H1 (cell line): ENCODE measurements around the gene VPS51. TPM values are rescaled to one million over a fixed set of nuclear protein-coding genes. Genes with fewer than 3 reads are reported as not detected.

Experiments
- CTCF ChIA-PET: fragments of 300-600 bp; sonication (Branson Sonifier 250); formaldehyde crosslinking; loops from one replicate; lab custom pipeline; 2021; ENCODE audit not compliant: partially characterized antibody; lab: Charles Lee
- POLR2A ChIA-PET: fragments of 300-600 bp; sonication (Branson Sonifier 250); formaldehyde crosslinking; loops from one replicate; lab custom pipeline; 2021; ENCODE audit warnings: inconsistent platforms; ENCODE audit not compliant: partially characterized antibody; lab: Charles Lee
- DNase-seq, 2 experiments: peaks; one replicate each; pipeline versions ENCODE4 v3.0.0 to v3.0.0-alpha.2; 2010 to 2022; ENCODE audit warnings: low spot score in 2 of 2, low read depth in 1 of 2, mixed read lengths in 1 of 2
- FAIRE-seq: peaks from 2 replicates; lab custom pipeline; 2011; peaks lifted over from hg19 to GRCh38; lab: Jason Lieb, UNC
- H2AFZ ChIP-seq: 2 replicates; pipeline ENCODE4 v1.8.1; 2012; ENCODE audit warnings: low read length, inconsistent platforms
- H2AK5ac ChIP-seq: 2 replicates; pipeline ENCODE4 v1.6.1; 2013; ENCODE audit warnings: low read depth, low read length
- H2BK120ac ChIP-seq: replicated peaks from 2 replicates; pipeline ENCODE3; 2013; ENCODE audit warnings: low read depth, low read length, inconsistent platforms
- H2BK12ac ChIP-seq: 2 replicates; pipeline ENCODE4 v1.6.1; 2013; ENCODE audit warnings: low read depth, low read length
- H2BK15ac ChIP-seq: 2 replicates; pipeline ENCODE4 v1.6.1; 2013; ENCODE audit warnings: low read length
- H2BK20ac ChIP-seq: 2 replicates; pipeline ENCODE4 v1.6.1; 2013; ENCODE audit warnings: low read length
- H2BK5ac ChIP-seq: 2 replicates; pipeline ENCODE4 v1.6.1; 2013; ENCODE audit warnings: low read depth, low read length
- H3K14ac ChIP-seq: 2 replicates; pipeline ENCODE4 v1.6.1; 2013; ENCODE audit warnings: inconsistent platforms; ENCODE audit not compliant: insufficient read length
- H3K18ac ChIP-seq: 2 replicates; pipeline ENCODE4 v1.6.1; 2013; ENCODE audit warnings: low read length; ENCODE audit errors: extremely low read depth
- H3K23ac ChIP-seq: 2 replicates; pipeline ENCODE4 v1.6.1; 2013; ENCODE audit warnings: inconsistent platforms; ENCODE audit not compliant: insufficient read length
- H3K23me2 ChIP-seq: 2 replicates; pipeline ENCODE4 v1.6.1; 2013; ENCODE audit warnings: low read depth, low read length
- H3K27ac ChIP-seq: 2 replicates; pipeline ENCODE4 v1.6.1; 2011; ENCODE audit warnings: low read depth, low read length, inconsistent platforms
- H3K27me3 ChIP-seq, 4 experiments: replicated peaks in 1 of 4; 1 replicate in 1 of 4; 2 replicates in 3 of 4; pipeline versions ENCODE4 v1.6.1 to v1.8.1; 2011 to 2013; ENCODE audit warnings: low read length in 3 of 4, mild to moderate bottlenecking in 3 of 4, inconsistent platforms in 2 of 4, mixed read lengths in 2 of 4, moderate library complexity in 1 of 4; ENCODE audit not compliant: control insufficient read depth in 3 of 4, insufficient read depth in 3 of 4; ENCODE audit errors: extremely low read depth in 1 of 4
- H3K36me3 ChIP-seq, 4 experiments: 2 replicates each; pipeline versions ENCODE4 v1.6.1 to v1.8.1; 2011 to 2013; ENCODE audit warnings: mild to moderate bottlenecking in 4 of 4, low read length in 3 of 4, moderate library complexity in 2 of 4, control low read depth in 1 of 4, inconsistent platforms in 1 of 4; ENCODE audit not compliant: insufficient read depth in 4 of 4, control insufficient read depth in 2 of 4
- H3K4ac ChIP-seq: replicated peaks from 2 replicates; pipeline ENCODE3; 2013; ENCODE audit warnings: low read length, low read depth, mixed read lengths, inconsistent platforms; ENCODE audit not compliant: insufficient read length
- H3K4me1 ChIP-seq, 4 experiments: replicated peaks in 1 of 4; 1 replicate in 1 of 4; 2 replicates in 3 of 4; pipeline versions ENCODE4 v1.6.1 to v1.8.1; 2011 to 2013; ENCODE audit warnings: low read length in 3 of 4, inconsistent platforms in 2 of 4, mixed read lengths in 1 of 4; ENCODE audit not compliant: insufficient read depth in 4 of 4, control insufficient read depth in 3 of 4
- H3K4me2 ChIP-seq, 2 experiments: 2 replicates each; pipeline versions ENCODE4 v1.6.1 to v1.8.1; 2011 to 2013; ENCODE audit warnings: low read depth in 2 of 2, low read length in 2 of 2, control low read depth in 1 of 2, inconsistent platforms in 1 of 2, mild to moderate bottlenecking in 1 of 2; ENCODE audit not compliant: insufficient read depth in 1 of 2
- H3K4me3 ChIP-seq, 4 experiments: fragments of 200-600, 300-600 bp in 1 of 4; sonication (generic), shearing (Covaris generic), sonication (Bioruptor Twin) in 1 of 4; 2 replicates each; pipeline versions ENCODE4 v1.5.1 to v1.8.1; 2011 to 2016; ENCODE audit warnings: low read length in 4 of 4, low read depth in 3 of 4, control low read depth in 2 of 4, inconsistent platforms in 2 of 4, mild to moderate bottlenecking in 2 of 4, mixed read lengths in 1 of 4, moderate library complexity in 1 of 4; ENCODE audit not compliant: insufficient read depth in 2 of 4; ENCODE audit errors: extremely low read depth in 1 of 4
- H3K56ac ChIP-seq: replicated peaks from 2 replicates; pipeline ENCODE3; 2013; ENCODE audit warnings: low read depth, mild to moderate bottlenecking, mixed read lengths, low read length, inconsistent platforms; ENCODE audit not compliant: insufficient read length
- H3K79me1 ChIP-seq: 2 replicates; pipeline ENCODE4 v1.6.1; 2013; ENCODE audit warnings: low read depth, low read length, control low read depth
- H3K79me2 ChIP-seq, 2 experiments: 2 replicates each; pipeline versions ENCODE4 v1.6.1 to v1.8.1; 2012 to 2013; ENCODE audit warnings: low read length in 2 of 2, mild to moderate bottlenecking in 2 of 2, inconsistent platforms in 1 of 2; ENCODE audit not compliant: insufficient read depth in 2 of 2, control insufficient read depth in 1 of 2
- H3K9ac ChIP-seq, 4 experiments: replicated peaks in 1 of 4; 1 replicate in 1 of 4; 2 replicates in 3 of 4; pipeline versions ENCODE4 v1.6.1 to v1.8.1; 2011 to 2013; ENCODE audit warnings: low read depth in 3 of 4, low read length in 3 of 4, control low read depth in 2 of 4, mild to moderate bottlenecking in 2 of 4, moderate library complexity in 2 of 4, inconsistent platforms in 1 of 4; ENCODE audit errors: extremely low read depth in 1 of 4
- H3K9me3 ChIP-seq, 2 experiments: 2 replicates each; pipeline versions ENCODE4 v1.6.1 to v1.8.1; 2012 to 2013; ENCODE audit warnings: mild to moderate bottlenecking in 2 of 2, moderate library complexity in 2 of 2, control low read depth in 1 of 2, inconsistent platforms in 1 of 2, low read depth in 1 of 2, low read length in 1 of 2, mixed read lengths in 1 of 2; ENCODE audit not compliant: insufficient read depth in 2 of 2
- H4K20me1 ChIP-seq, 2 experiments: replicated peaks in 1 of 2; 2 replicates each; pipeline versions ENCODE3 to v1.8.1; 2011 to 2013; ENCODE audit warnings: inconsistent platforms in 2 of 2, low read length in 2 of 2, mild to moderate bottlenecking in 1 of 2; ENCODE audit not compliant: insufficient read depth in 2 of 2, control insufficient read depth in 1 of 2
- H4K5ac ChIP-seq: 2 replicates; pipeline ENCODE4 v1.6.1; 2013; ENCODE audit warnings: low read length, low read depth, mixed read lengths, inconsistent platforms; ENCODE audit not compliant: insufficient read length
- H4K8ac ChIP-seq: 2 replicates; pipeline ENCODE4 v1.8.0; 2013; ENCODE audit warnings: mild to moderate bottlenecking, moderate library complexity, low read length, inconsistent platforms; ENCODE audit not compliant: insufficient read depth; ENCODE audit errors: extremely low read depth
- H4K91ac ChIP-seq: replicated peaks from 2 replicates; pipeline ENCODE3; 2013; ENCODE audit warnings: low read length, mixed read lengths, inconsistent platforms; ENCODE audit not compliant: insufficient read length
- GABPA ChIP-seq: IDR thresholded peaks from 2 replicates; pipeline ENCODE4 v1.6.1; 2011; ENCODE audit warnings: mild to moderate bottlenecking, low read length, moderate library complexity, borderline replicate concordance; ENCODE audit not compliant: insufficient read depth
- GTF2F1 ChIP-seq: IDR thresholded peaks from 2 replicates; pipeline ENCODE4 v1.6.1; 2012; ENCODE audit warnings: low read depth, low read length, improper control_type of control experiment, borderline replicate concordance
- HDAC2 ChIP-seq, 2 experiments: fragments of 300-600 bp in 1 of 2; sonication (generic) in 1 of 2; IDR thresholded peaks; 2 replicates each; pipeline ENCODE4 v1.6.1; 2011 to 2012; ENCODE audit warnings: low read depth in 2 of 2, low read length in 2 of 2, mild to moderate bottlenecking in 2 of 2, moderate library complexity in 2 of 2, borderline replicate concordance in 1 of 2, inconsistent platforms in 1 of 2
- POLR2A ChIP-seq, 2 experiments: IDR thresholded peaks; 1 replicate in 1 of 2; 2 replicates in 1 of 2; pipeline ENCODE4 v1.6.1; 2011; ENCODE audit warnings: low read depth in 2 of 2, low read length in 2 of 2, mild to moderate bottlenecking in 2 of 2; ENCODE audit errors: control extremely low read depth in 1 of 2
- POLR2AphosphoS5 ChIP-seq: IDR thresholded peaks from 2 replicates; pipeline ENCODE4 v1.6.1; 2011; ENCODE audit warnings: low read depth, low read length
- YY1 ChIP-seq: IDR thresholded peaks from 2 replicates; pipeline ENCODE4 v1.6.1; 2011; ENCODE audit warnings: low read depth, mild to moderate bottlenecking, low read length
- WGBS, 2 experiments: shearing (Covaris generic) in 1 of 2; methylation state at CpG; one replicate each; pipeline versions ENCODE4 v1.1.6 to v1.1.7; 2013 to 2015; ENCODE audit warnings: low lambda C conversion rate in 2 of 2, mixed read lengths in 2 of 2, inconsistent platforms in 1 of 2, low coverage in 1 of 2, missing lambda C conversion rate in 1 of 2; ENCODE audit not compliant: insufficient replicate concordance in 2 of 2, insufficient coverage in 1 of 2, insufficient read length in 1 of 2; ENCODE audit errors: extremely low coverage in 1 of 2, missing lambda C conversion rate in 1 of 2; 5-methylcytosine and 5-hydroxymethylcytosine counted together
- polyA plus RNA-seq, 7 experiments: library from polyadenylated mRNA; depleted of rRNA in 3 of 7; stranded (reverse) in 5 of 7; unstranded in 2 of 7; fragments of >200 nt in 5 of 7; fragments of 200-250 nt in 2 of 7; gene quantifications; 1 replicate in 5 of 7; 2 replicates in 1 of 7; 4 replicates in 1 of 7; pipeline versions ENCODE4 v1.2.1 to v1.2.3, GENCODE V29; 2011 to 2013; ENCODE audit warnings: missing spikeins in 2 of 7, mixed read lengths in 2 of 7
- total RNA-seq: library from RNA; stranded (reverse); fragmentation: NEBNext Ultra II Directional; extraction: Animal tissue kit (Norgen Biotek cat#: 25700); gene quantifications from 2 replicates; pipeline ENCODE4 v1.2.1, GENCODE V29; 2021
- TF ChIP-seq, protein P1 (sequence below): IDR thresholded peaks from 2 replicates; pipeline ENCODE4 v1.6.1; 2012; ENCODE audit warnings: low read length, inconsistent platforms
- TF ChIP-seq, protein P2 (sequence below), 3 experiments: IDR thresholded peaks; 1 replicate in 2 of 3; 2 replicates in 1 of 3; pipeline versions ENCODE4 v1.5.1 to v1.6.1; 2011; ENCODE audit warnings: low read length in 3 of 3, mild to moderate bottlenecking in 3 of 3, inconsistent platforms in 2 of 3, low read depth in 1 of 3, moderate library complexity in 1 of 3; ENCODE audit not compliant: insufficient read depth in 1 of 3; ENCODE audit errors: control extremely low read depth in 1 of 3

The VPS51 gene
- total and polyA plus RNA-seq, 2 of the 8 experiments (the other 6 are each of a cell fraction or from before 2014, with no cell fraction given): 97.4 to 142 TPM

DNA sequence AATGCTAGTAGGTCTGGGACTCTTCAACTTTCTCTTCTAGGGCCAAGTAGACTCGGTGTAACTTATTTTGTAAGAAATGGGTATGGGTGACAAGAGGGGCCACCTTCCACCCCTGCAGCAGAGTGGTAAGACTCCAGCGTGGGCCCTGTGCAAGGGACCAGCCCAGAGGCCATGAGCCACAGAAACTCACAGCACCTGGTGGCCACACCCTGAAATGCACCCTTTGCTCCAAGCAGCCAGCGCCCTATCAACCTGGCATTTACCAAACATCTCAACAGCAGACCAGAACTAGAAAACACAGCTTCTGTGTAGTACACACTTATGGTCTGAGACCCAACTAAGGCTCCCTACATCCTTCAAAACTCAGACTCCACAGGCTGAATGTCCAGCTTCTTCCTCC, 17.9 kb upstream of the VPS51 start:
- no peak overlapping the region for H3K23ac ChIP-seq
- WGBS, 2 experiments: 74% methylated on average over 3 of the region's 3 CpGs; no CpG with 5 or more reads in 1 of the 2 experiments
- peaks cover 6 to 37% of the 10 kb centered on the region in 2 experiments for H3K79me2 ChIP-seq
- peaks cover 6 to 11% of the 10 kb centered on the region in 2 experiments for H4K20me1 ChIP-seq
- no peak overlapping the region for H2BK120ac ChIP-seq
- H3K18ac ChIP-seq: no peak overlapping the region
- H3K36me3 ChIP-seq: peaks cover 20 to 41% (median 36%) of the 10 kb centered on the region in 4 experiments
- FAIRE-seq (no peak), DNase-seq (peak in 1 of 2 experiments; percentile 86)
- no peak overlapping the region for H4K91ac ChIP-seq
- no peaks in the 10 kb centered on the region for H3K27me3 ChIP-seq
- H3K4ac ChIP-seq: no peak overlapping the region
- H3K14ac ChIP-seq: no peak overlapping the region
- no peak overlapping the region for H4K5ac ChIP-seq
- no peak overlapping the region for H2BK12ac ChIP-seq
- no peak overlapping the region for H3K56ac ChIP-seq
- H3K4me3 ChIP-seq: no peak overlapping the region
- H3K9me3 ChIP-seq: no peaks in the 10 kb centered on the region
- H3K23me2 ChIP-seq: peaks cover 2% of the 10 kb centered on the region; the same call in 1 of the 2 replicates
- H2BK5ac ChIP-seq: no peak overlapping the region
- no peak overlapping the region for H3K4me2 ChIP-seq
- peaks cover 0 to 6% (median 2%) of the 10 kb centered on the region in 4 experiments; a peak in 4 of 7 replicates for H3K4me1 ChIP-seq
- no peak overlapping the region for H2BK20ac ChIP-seq
- no peak overlapping the region for H2AFZ ChIP-seq
- ChIA-PET CTCF (interaction anchor here (0.6 to 4.7 kb wide), 25 partner anchors 11 to 482 kb away, joined by 3 to 28 read pairs (median 4); partner anchors contain the start of genes ARL2, NAALADL1 and PYGM), POLR2A (interaction anchor here (0.7 to 21.6 kb wide), 10 partner anchors 9 to 316 kb away, joined by 3 to 230 read pairs (median 3); partner anchors contain the start of genes ARL2, FAU, MRPL49 and VPS51)
- H3K27ac ChIP-seq: no peak overlapping the region
- H3K9ac ChIP-seq: no peak overlapping the region
- no peak overlapping the region for H4K8ac ChIP-seq
- H2AK5ac ChIP-seq: no peak overlapping the region
- H3K79me1 ChIP-seq: peaks cover 10% of the 10 kb centered on the region; the same call in 1 of the 2 replicates
- no peak overlapping the region for H2BK15ac ChIP-seq
- TF ChIP-seq HDAC2 (IDR thresholded peaks at IDR 0.05; ENCODE audit: borderline replicate concordance in 1 of 2, low read depth in 2 of 2, low read length in 2 of 2) (no peak), POLR2AphosphoS5 (peak; percentile 58; the same call in 1 of the 2 replicates), GABPA (peak; percentile 72; the same call in 1 of the 2 replicates), YY1 (0 out of 2 replicates have a peak, but pooled peaks have one; percentile 37), POLR2A (IDR thresholded peaks at IDR 0.05; ENCODE audit: control extremely low read depth in 1 of 2, low read depth in 2 of 2, low read length in 2 of 2) (peak in 1 of 2 experiments; percentile 15; a peak in 2 of 3 replicates), GTF2F1 (no peak)
- TF ChIP-seq, protein P1, sequence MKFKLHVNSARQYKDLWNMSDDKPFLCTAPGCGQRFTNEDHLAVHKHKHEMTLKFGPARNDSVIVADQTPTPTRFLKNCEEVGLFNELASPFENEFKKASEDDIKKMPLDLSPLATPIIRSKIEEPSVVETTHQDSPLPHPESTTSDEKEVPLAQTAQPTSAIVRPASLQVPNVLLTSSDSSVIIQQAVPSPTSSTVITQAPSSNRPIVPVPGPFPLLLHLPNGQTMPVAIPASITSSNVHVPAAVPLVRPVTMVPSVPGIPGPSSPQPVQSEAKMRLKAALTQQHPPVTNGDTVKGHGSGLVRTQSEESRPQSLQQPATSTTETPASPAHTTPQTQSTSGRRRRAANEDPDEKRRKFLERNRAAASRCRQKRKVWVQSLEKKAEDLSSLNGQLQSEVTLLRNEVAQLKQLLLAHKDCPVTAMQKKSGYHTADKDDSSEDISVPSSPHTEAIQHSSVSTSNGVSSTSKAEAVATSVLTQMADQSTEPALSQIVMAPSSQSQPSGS: no peak
- TF ChIP-seq, protein P2, sequence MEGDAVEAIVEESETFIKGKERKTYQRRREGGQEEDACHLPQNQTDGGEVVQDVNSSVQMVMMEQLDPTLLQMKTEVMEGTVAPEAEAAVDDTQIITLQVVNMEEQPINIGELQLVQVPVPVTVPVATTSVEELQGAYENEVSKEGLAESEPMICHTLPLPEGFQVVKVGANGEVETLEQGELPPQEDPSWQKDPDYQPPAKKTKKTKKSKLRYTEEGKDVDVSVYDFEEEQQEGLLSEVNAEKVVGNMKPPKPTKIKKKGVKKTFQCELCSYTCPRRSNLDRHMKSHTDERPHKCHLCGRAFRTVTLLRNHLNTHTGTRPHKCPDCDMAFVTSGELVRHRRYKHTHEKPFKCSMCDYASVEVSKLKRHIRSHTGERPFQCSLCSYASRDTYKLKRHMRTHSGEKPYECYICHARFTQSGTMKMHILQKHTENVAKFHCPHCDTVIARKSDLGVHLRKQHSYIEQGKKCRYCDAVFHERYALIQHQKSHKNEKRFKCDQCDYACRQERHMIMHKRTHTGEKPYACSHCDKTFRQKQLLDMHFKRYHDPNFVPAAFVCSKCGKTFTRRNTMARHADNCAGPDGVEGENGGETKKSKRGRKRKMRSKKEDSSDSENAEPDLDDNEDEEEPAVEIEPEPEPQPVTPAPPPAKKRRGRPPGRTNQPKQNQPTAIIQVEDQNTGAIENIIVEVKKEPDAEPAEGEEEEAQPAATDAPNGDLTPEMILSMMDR (IDR thresholded peaks at IDR 0.05; ENCODE audit: control extremely low read depth in 1 of 3, insufficient read depth in 1 of 3, low read depth in 1 of 3, low read length in 3 of 3): peak; percentile 79 to 92 (median 88)
